Spleen (tissue), 7 donors: ENCODE data around the gene LTF.

ENCODE experiments used
- POLR2AphosphoS5 ChIP-seq, 3 donors: sonication (generic); formaldehyde crosslinking; IDR thresholded peaks; one replicate each; pipeline ENCODE4 v1.5.1; 2017; ENCODE audit warnings: antibody characterized with exemption in 3 of 3
- TF ChIP-seq, protein P1 (sequence below), 11 experiments: fragments of 200-600 bp in 7 of 11; fragments of 450-650 bp in 4 of 11; sonication (generic) in 4 of 11; IDR thresholded peaks in 8 of 11; conservative IDR thresholded peaks in 3 of 11; 1 replicate in 7 of 11; 2 replicates in 4 of 11; pipeline versions ENCODE4 v1.4.0 to v1.8.0; 2016 to 2021; ENCODE audit warnings: antibody characterized with exemption in 11 of 11, inconsistent platforms in 4 of 11, mild to moderate bottlenecking in 1 of 11
- donor health status: DM: no; HTN: no; CAD: no; lungs with moderate emphysema.
- donor health status: DM: no; HTN: no; CAD: no.
- donor health status: DM: no; HTN: no; CAD: no.

DNA sequence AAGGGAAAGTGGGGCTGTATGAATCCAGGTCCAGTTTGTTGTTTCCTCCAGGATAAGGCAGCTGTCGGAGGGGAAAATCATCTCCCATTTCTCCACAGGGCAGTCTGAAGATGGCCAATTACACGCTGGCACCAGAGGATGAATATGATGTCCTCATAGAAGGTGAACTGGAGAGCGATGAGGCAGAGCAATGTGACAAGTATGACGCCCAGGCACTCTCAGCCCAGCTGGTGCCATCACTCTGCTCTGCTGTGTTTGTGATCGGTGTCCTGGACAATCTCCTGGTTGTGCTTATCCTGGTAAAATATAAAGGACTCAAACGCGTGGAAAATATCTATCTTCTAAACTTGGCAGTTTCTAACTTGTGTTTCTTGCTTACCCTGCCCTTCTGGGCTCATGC is 56.7 kb downstream of the LTF start:
- TF ChIP-seq POLR2AphosphoS5 (IDR thresholded peaks at IDR 0.05): no peak
- TF ChIP-seq, protein P1, sequence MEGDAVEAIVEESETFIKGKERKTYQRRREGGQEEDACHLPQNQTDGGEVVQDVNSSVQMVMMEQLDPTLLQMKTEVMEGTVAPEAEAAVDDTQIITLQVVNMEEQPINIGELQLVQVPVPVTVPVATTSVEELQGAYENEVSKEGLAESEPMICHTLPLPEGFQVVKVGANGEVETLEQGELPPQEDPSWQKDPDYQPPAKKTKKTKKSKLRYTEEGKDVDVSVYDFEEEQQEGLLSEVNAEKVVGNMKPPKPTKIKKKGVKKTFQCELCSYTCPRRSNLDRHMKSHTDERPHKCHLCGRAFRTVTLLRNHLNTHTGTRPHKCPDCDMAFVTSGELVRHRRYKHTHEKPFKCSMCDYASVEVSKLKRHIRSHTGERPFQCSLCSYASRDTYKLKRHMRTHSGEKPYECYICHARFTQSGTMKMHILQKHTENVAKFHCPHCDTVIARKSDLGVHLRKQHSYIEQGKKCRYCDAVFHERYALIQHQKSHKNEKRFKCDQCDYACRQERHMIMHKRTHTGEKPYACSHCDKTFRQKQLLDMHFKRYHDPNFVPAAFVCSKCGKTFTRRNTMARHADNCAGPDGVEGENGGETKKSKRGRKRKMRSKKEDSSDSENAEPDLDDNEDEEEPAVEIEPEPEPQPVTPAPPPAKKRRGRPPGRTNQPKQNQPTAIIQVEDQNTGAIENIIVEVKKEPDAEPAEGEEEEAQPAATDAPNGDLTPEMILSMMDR (IDR thresholded peaks at IDR 0.05 in 8 of 11, conservative IDR thresholded peaks at IDR 0.05 in 3 of 11): no peak
